Measurements from ENCODE around the gene C2orf92.

The C2orf92 gene

DNA sequence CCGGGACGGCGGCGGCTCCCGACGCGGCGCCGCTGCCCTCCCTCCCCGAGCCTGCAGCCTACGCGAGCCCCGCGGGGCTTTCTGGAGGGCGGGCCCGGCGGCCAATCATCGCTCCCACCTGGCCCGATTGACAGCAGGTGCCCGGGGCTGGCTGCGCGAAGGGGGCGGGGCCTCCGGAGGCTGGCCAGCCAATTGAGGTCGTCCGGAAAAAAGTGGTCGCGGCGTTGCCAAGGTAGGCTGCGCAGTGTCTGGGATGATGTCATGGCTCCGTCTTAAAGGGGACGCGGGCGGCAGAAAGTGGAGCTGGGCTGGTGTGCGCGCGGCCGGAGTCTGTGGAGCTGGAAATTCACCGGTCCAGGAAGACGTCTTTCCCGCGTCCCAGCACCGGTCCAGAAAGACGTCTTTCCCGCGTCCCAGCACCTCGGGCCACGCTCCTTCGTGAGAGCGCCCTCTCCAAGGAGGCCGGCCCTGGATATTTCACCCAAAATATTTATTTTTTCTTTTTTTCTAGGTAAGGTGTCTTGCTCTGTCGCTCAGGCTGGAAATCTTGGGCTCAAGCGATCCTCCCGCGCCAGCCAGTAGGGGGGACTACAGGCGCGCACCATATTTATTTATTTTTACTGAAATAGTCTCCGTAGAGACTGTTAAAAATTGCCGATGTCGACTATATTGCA, 5.4 kb upstream of the C2orf92 start, which contains the start of gene ACTR1B:
ACTR1B (minus strand) TSS at position 83 of the 674 bp plus-strand sequence. CDS start 154 bp downstream, outside the sequence.
- Histone ChIP-seq H3K4me3 (ENCODE audit: low read depth, low read length) (peak within 1 kb of the TSS; percentile 69), H3K9me3 (ENCODE audit: control insufficient read depth, insufficient read depth, low read depth, low read length) (no peaks in the 10 kb centered on the region), H3K27ac (ENCODE audit: extremely low read depth, low read depth, low read length) (peak within 1 kb of the TSS; percentile 95), H3K4me1 (ENCODE audit: control insufficient read depth, insufficient read depth, low read length) (0 out of 2 replicates have a peak, but pooled peaks cover 2% of the 10 kb centered on the region), H3K36me3 (ENCODE audit: control insufficient read depth in 2 of 2, insufficient read depth in 1 of 2, low read length in 2 of 2) (peaks cover 0 to 21% of the 10 kb centered on the region in 2 experiments; a peak in 2 of 3 replicates)
- POLR2A ChIA-PET, result interaction anchor here (1.1 to 7.6 kb wide), 7 partner anchors 9 to 74 kb away, joined by 3 to 183 read pairs (median 5); partner anchors contain the start of genes ANKRD36B and COX5B
- CTCF ChIA-PET, result interaction anchor here (0.9 to 3.8 kb wide), 6 partner anchors 9 to 73 kb away, joined by 4 to 35 read pairs (median 6); no protein-coding TSS in a partner anchor
- TF ChIP-seq ZNF571 (tag by site-specific recombination; IDR thresholded peaks at IDR 0.05) (no peak), ZNF76 (tag by site-specific recombination; IDR thresholded peaks at IDR 0.05; ENCODE audit: borderline replicate concordance, low read depth) (peak; percentile 40; the same call in 1 of the 2 replicates), ZNF791 (tag by site-specific recombination; IDR thresholded peaks at IDR 0.05) (no peak), ZNF121 (tag by site-specific recombination; IDR thresholded peaks at IDR 0.05) (no peak), ZNF843 (tag by site-specific recombination; IDR thresholded peaks at IDR 0.05) (0 out of 2 replicates have a peak, but pooled peaks have one; percentile 22), ZNF350 (tag by site-specific recombination; IDR thresholded peaks at IDR 0.05) (no peak), MEIS1 (CRISPR knock-in tag; IDR thresholded peaks at IDR 0.05; ENCODE audit: borderline replicate concordance) (no peak), GLI2 (tag by site-specific recombination; IDR thresholded peaks at IDR 0.05; ENCODE audit: borderline replicate concordance, low read depth) (no peak), ZBTB7A (tag by site-specific recombination; IDR thresholded peaks at IDR 0.05; ENCODE audit: low read depth) (no peak), SP3 (tag by site-specific recombination; IDR thresholded peaks at IDR 0.05) (peak; percentile 82), MYNN (tag by site-specific recombination; IDR thresholded peaks at IDR 0.05; ENCODE audit: borderline replicate concordance) (no peak), SCRT1 (tag by site-specific recombination; IDR thresholded peaks at IDR 0.05; ENCODE audit: borderline replicate concordance) (no peak), REPIN1 (tag by site-specific recombination; IDR thresholded peaks at IDR 0.05; ENCODE audit: low read depth) (0 out of 2 replicates have a peak, but pooled peaks have one; percentile 31), ZNF324 (tag by site-specific recombination; IDR thresholded peaks at IDR 0.05) (no peak; the same call in 1 of the 2 replicates), MZF1 (tag by site-specific recombination; IDR thresholded peaks at IDR 0.05; ENCODE audit: borderline replicate concordance) (no peak), TCF7L2 (IDR thresholded peaks at IDR 0.05; ENCODE audit: borderline replicate concordance, low read depth, low read length) (no peak), FEZF1 (tag by site-specific recombination; IDR thresholded peaks at IDR 0.05) (peak; percentile 48; the same call in 1 of the 2 replicates), ZBTB21 (tag by site-specific recombination; IDR thresholded peaks at IDR 0.05) (peak; percentile 81), ZNF37A (tag by site-specific recombination; IDR thresholded peaks at IDR 0.05) (no peak), SP2 (tag by site-specific recombination; IDR thresholded peaks at IDR 0.05) (peak; percentile 88), ZNF561 (tag by site-specific recombination; IDR thresholded peaks at IDR 0.05; ENCODE audit: borderline replicate concordance) (no peak), OVOL3 (tag by site-specific recombination; IDR thresholded peaks at IDR 0.05) (no peak)
- TF ChIP-seq, protein P1, sequence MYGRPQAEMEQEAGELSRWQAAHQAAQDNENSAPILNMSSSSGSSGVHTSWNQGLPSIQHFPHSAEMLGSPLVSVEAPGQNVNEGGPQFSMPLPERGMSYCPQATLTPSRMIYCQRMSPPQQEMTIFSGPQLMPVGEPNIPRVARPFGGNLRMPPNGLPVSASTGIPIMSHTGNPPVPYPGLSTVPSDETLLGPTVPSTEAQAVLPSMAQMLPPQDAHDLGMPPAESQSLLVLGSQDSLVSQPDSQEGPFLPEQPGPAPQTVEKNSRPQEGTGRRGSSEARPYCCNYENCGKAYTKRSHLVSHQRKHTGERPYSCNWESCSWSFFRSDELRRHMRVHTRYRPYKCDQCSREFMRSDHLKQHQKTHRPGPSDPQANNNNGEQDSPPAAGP (tag by site-specific recombination; IDR thresholded peaks at IDR 0.05), result peak; percentile 61
- TF ChIP-seq, protein P2, sequence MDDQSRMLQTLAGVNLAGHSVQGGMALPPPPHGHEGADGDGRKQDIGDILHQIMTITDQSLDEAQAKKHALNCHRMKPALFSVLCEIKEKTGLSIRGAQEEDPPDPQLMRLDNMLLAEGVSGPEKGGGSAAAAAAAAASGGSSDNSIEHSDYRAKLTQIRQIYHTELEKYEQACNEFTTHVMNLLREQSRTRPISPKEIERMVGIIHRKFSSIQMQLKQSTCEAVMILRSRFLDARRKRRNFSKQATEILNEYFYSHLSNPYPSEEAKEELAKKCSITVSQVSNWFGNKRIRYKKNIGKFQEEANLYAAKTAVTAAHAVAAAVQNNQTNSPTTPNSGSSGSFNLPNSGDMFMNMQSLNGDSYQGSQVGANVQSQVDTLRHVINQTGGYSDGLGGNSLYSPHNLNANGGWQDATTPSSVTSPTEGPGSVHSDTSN (CRISPR knock-in tag; IDR thresholded peaks at IDR 0.05), result peak; percentile 83; the same call in 1 of the 2 replicates
- TF ChIP-seq, protein P3, sequence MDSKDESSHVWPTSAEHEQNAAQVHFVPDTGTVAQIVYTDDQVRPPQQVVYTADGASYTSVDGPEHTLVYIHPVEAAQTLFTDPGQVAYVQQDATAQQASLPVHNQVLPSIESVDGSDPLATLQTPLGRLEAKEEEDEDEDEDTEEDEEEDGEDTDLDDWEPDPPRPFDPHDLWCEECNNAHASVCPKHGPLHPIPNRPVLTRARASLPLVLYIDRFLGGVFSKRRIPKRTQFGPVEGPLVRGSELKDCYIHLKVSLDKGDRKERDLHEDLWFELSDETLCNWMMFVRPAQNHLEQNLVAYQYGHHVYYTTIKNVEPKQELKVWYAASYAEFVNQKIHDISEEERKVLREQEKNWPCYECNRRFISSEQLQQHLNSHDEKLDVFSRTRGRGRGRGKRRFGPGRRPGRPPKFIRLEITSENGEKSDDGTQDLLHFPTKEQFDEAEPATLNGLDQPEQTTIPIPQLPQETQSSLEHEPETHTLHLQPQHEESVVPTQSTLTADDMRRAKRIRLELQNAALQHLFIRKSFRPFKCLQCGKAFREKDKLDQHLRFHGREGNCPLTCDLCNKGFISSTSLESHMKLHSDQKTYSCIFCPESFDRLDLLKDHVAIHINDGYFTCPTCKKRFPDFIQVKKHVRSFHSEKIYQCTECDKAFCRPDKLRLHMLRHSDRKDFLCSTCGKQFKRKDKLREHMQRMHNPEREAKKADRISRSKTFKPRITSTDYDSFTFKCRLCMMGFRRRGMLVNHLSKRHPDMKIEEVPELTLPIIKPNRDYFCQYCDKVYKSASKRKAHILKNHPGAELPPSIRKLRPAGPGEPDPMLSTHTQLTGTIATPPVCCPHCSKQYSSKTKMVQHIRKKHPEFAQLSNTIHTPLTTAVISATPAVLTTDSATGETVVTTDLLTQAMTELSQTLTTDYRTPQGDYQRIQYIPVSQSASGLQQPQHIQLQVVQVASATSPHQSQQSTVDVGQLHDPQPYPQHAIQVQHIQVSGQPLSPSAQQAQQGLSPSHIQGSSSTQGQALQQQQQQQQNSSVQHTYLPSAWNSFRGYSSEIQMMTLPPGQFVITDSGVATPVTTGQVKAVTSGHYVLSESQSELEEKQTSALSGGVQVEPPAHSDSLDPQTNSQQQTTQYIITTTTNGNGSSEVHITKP (tag by site-specific recombination; IDR thresholded peaks at IDR 0.05), result peak; percentile 97
- TF ChIP-seq, protein P4, sequence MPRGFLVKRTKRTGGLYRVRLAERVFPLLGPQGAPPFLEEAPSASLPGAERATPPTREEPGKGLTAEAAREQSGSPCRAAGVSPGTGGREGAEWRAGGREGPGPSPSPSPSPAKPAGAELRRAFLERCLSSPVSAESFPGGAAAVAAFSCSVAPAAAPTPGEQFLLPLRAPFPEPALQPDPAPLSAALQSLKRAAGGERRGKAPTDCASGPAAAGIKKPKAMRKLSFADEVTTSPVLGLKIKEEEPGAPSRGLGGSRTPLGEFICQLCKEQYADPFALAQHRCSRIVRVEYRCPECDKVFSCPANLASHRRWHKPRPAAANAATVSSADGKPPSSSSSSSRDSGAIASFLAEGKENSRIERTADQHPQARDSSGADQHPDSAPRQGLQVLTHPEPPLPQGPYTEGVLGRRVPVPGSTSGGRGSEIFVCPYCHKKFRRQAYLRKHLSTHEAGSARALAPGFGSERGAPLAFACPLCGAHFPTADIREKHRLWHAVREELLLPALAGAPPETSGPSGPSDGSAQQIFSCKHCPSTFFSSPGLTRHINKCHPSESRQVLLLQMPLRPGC (tag by site-specific recombination; IDR thresholded peaks at IDR 0.05), result peak; percentile 16; the same call in 1 of the 2 replicates
- TF ChIP-seq, protein P5, sequence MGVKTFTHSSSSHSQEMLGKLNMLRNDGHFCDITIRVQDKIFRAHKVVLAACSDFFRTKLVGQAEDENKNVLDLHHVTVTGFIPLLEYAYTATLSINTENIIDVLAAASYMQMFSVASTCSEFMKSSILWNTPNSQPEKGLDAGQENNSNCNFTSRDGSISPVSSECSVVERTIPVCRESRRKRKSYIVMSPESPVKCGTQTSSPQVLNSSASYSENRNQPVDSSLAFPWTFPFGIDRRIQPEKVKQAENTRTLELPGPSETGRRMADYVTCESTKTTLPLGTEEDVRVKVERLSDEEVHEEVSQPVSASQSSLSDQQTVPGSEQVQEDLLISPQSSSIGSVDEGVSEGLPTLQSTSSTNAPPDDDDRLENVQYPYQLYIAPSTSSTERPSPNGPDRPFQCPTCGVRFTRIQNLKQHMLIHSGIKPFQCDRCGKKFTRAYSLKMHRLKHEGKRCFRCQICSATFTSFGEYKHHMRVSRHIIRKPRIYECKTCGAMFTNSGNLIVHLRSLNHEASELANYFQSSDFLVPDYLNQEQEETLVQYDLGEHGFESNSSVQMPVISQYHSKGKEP (tag by site-specific recombination; IDR thresholded peaks at IDR 0.05), result no peak
